HTERT RPE-1 (cell line): ENCODE data around the gene SEMA4G.
"Not testable (repeated sequence)": the region's sequence is repeated elsewhere in the genome, so short reads cannot be mapped to it uniquely, and the experiment has no call there.

ENCODE experiments used
- in situ Hi-C: fragments of 300-500 bp; cut with MboI; formaldehyde crosslinking; loops from 4 replicates; pipeline ENCODE4 v1.14.3; 2020; ENCODE audit warnings: low sequenced_read_pairs

Gene SEMA4G

GRCh38 chr10:100970076-100970913 is 991 bp downstream of the SEMA4G start:
- in situ Hi-C loops: no loop called here

- in situ Hi-C loops: no loop called here
Measured at GRCh38 chr10:100970914-100971811, 1.9 kb downstream of the SEMA4G start.

GRCh38 chr10:100972115-100972903 is 3.0 kb downstream of the SEMA4G start:
- in situ Hi-C loops: no loop called here

- in situ Hi-C loops: no loop called here
Measured at GRCh38 chr10:100972904-100973535, 3.7 kb downstream of the SEMA4G start.

GRCh38 chr10:100975397-100975796 is 6.1 kb downstream of the SEMA4G start:
- in situ Hi-C loops: not testable (repeated sequence)

GRCh38 chr10:100976906-100977305 is 7.6 kb downstream of the SEMA4G start:
- in situ Hi-C loops: no loop called here

GRCh38 chr10:100977436-100977835 is 8.1 kb downstream of the SEMA4G start:
- in situ Hi-C loops: no loop called here

- in situ Hi-C loops: no loop called here
Measured at GRCh38 chr10:100978121-100978900, 9.0 kb downstream of the SEMA4G start.

GRCh38 chr10:100978901-100979195 is 9.5 kb downstream of the SEMA4G start:
- in situ Hi-C loops: no loop called here

GRCh38 chr10:100979791-100980272 is 10.5 kb downstream of the SEMA4G start:
- in situ Hi-C loops: no loop called here

GRCh38 chr10:100980311-100980710 is 11.0 kb downstream of the SEMA4G start:
- in situ Hi-C loops: no loop called here

GRCh38 chr10:100980711-100981110 is 11.4 kb downstream of the SEMA4G start:
- in situ Hi-C loops: no loop called here

GRCh38 chr10:100981178-100981772 is 12.0 kb downstream of the SEMA4G start:
- in situ Hi-C loops: no loop called here

- in situ Hi-C loops: no loop called here
Measured at GRCh38 chr10:100982916-100983830, 13.9 kb downstream of the SEMA4G start.

GRCh38 chr10:100983868-100984671 is 14.8 kb downstream of the SEMA4G start:
- in situ Hi-C loops: no loop called here

GRCh38 chr10:100984672-100985177 is 15.4 kb downstream of the SEMA4G start:
- in situ Hi-C loops: no loop called here

GRCh38 chr10:100985336-100985735 is 16.0 kb downstream of the SEMA4G start:
- in situ Hi-C loops: no loop called here
